ENCODE data around the gene HDAC1. TPM values are rescaled to one million over a fixed set of nuclear protein-coding genes. Genes with fewer than 3 reads are reported as not detected.

HDAC1 gene
- total and polyA plus RNA-seq, 10 of the 15 experiments (the other 5 are each of a cell fraction or from before 2014, with no cell fraction given): 147 to 331 (median 168) TPM

DNA sequence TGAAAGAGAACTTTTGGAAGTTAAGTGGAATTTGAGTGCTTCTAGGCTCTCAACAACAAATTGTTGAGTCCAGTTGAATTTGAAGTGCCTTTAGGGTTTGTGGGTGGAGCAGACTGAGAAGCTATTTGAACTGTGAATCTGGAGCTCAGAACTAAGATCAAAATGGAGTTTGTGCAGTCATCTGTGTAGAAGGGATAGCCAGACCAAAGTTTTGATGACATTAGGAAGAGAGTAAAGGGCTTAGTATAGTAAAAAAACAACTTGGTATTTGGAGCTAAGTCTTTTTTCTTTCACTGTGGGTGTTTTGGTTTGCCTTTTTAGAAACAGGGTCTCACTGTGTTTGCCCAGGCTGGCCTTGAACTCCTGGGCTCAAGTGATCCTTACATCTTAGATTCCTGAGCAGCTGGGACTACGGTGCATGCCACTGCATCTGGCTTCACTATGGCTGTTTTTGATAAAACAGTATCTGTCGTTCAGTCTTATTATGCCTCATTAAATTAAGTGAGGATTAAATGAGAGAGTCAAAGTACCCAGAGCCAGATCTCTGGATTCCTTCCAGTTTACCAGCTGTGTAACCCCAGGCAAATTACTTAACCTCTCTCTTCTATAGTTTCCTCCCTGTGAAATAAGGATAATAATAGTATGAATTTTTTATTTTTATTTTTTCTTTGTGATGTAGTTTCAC is 20.0 kb downstream of the HDAC1 start:
- in situ Hi-C loops (cut with MboI): no loop called here
- FAIRE-seq (no peak), ATAC-seq (no peak), DNase-seq (ENCODE audit: low read depth, low spot score) (no peak)
- CTCF ChIA-PET: interaction anchor here (0.7 to 1.6 kb wide), 9 partner anchors 8 to 96 kb away, joined by 3 to 8 read pairs (median 4); partner anchors contain the start of gene HDAC1
- POLR2A ChIA-PET: interaction anchor here (0.6 to 1.0 kb wide), 4 partner anchors 10 to 63 kb away, joined by 3 to 5 read pairs (median 4); partner anchors contain the start of gene MARCKSL1
- RAD21 ChIA-PET (ENCODE audit: unreplicated experiment): interaction anchor here (0.6 kb wide), 1 partner anchor 231 kb away, joined by 3 read pairs; no protein-coding TSS in a partner anchor
- intact Hi-C loops (cut with micrococcal nuclease; ENCODE audit: unreplicated experiment): no loop called here
- TF ChIP-seq RAD21 (IDR thresholded peaks at IDR 0.05; ENCODE audit: insufficient read depth, low read depth, low read length) (no peak), SREBF2 (IDR thresholded peaks at IDR 0.05; ENCODE audit: low read length) (no peak), ASH2L (IDR thresholded peaks at IDR 0.05; ENCODE audit: borderline replicate concordance, low read depth) (no peak), ZNF217 (IDR thresholded peaks at IDR 0.05) (no peak), POLR2AphosphoS2 (IDR thresholded peaks at IDR 0.05; ENCODE audit: low read depth, low read length) (no peak), ZNF207 (IDR thresholded peaks at IDR 0.05; ENCODE audit: borderline replicate concordance) (no peak)
- TF ChIP-seq, protein P1, sequence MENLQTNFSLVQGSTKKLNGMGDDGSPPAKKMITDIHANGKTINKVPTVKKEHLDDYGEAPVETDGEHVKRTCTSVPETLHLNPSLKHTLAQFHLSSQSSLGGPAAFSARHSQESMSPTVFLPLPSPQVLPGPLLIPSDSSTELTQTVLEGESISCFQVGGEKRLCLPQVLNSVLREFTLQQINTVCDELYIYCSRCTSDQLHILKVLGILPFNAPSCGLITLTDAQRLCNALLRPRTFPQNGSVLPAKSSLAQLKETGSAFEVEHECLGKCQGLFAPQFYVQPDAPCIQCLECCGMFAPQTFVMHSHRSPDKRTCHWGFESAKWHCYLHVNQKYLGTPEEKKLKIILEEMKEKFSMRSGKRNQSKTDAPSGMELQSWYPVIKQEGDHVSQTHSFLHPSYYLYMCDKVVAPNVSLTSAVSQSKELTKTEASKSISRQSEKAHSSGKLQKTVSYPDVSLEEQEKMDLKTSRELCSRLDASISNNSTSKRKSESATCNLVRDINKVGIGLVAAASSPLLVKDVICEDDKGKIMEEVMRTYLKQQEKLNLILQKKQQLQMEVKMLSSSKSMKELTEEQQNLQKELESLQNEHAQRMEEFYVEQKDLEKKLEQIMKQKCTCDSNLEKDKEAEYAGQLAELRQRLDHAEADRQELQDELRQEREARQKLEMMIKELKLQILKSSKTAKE (IDR thresholded peaks at IDR 0.05; ENCODE audit: low read depth, poor library complexity, severe bottlenecking): no peak
- H3K79me2 ChIP-seq (ENCODE audit: control insufficient read depth, insufficient read depth, low read length): peaks cover 68% of the 10 kb centered on the region
- H3K4me1 ChIP-seq (ENCODE audit: control insufficient read depth, insufficient read depth, low read length): peaks cover 23% of the 10 kb centered on the region
- no TSS peak for BruUV-seq (replicated peaks)
- no peak overlapping the region for H3K9ac ChIP-seq (ENCODE audit: control insufficient read depth, insufficient read depth, low read length)
- no peaks in the 10 kb centered on the region for H3K9me3 ChIP-seq (replicated peaks; ENCODE audit: control insufficient read depth, insufficient read depth, low read length)
- peaks cover 3% of the 10 kb centered on the region; the same call in 1 of the 2 replicates for H4K20me1 ChIP-seq (ENCODE audit: control insufficient read depth, insufficient read depth)
- H3K27ac ChIP-seq (ENCODE audit: control insufficient read depth, insufficient read depth): no peak overlapping the region
- peaks cover 3 to 11% of the 10 kb centered on the region in 2 experiments; a peak in 3 of 4 replicates for H3K36me3 ChIP-seq (ENCODE audit: control insufficient read depth in 2 of 2, insufficient read depth in 2 of 2, low read length in 1 of 2)
- SMC1A ChIA-PET (ENCODE audit: uncharacterized antibody, unreplicated experiment): interaction anchor here (1.0 to 1.6 kb wide), 3 partner anchors 8 to 95 kb away, joined by 3 to 5 read pairs (median 3); no protein-coding TSS in a partner anchor
- WGBS (ENCODE audit: insufficient coverage, insufficient replicate concordance, low lambda C conversion rate, missing lambda C conversion rate): 79% methylated on average over 2 of the region's 2 CpGs
- no peak overlapping the region for H3K4me2 ChIP-seq (ENCODE audit: control insufficient read depth, insufficient read depth)
- no peak overlapping the region for H2AFZ ChIP-seq (ENCODE audit: control insufficient read depth, low read depth, low read length)
- no peaks in the 10 kb centered on the region for H3K27me3 ChIP-seq (replicated peaks in 1 of 2; ENCODE audit: control insufficient read depth in 2 of 2, insufficient read depth in 2 of 2, low read length in 1 of 2)
- no peak overlapping the region for H3K4me3 ChIP-seq

All from GM12878 (cell line).